Astrocyte (in vitro differentiated cells and primary cell): ENCODE measurements around the gene MPRIP. TPM values are rescaled to one million over a fixed set of nuclear protein-coding genes. Genes with fewer than 3 reads are reported as not detected.

ENCODE experiments used
- DNase-seq: peaks from one replicate; pipeline ENCODE4 v3.0.0-alpha.2; 2010; ENCODE audit warnings: low read depth
- FAIRE-seq: peaks from 2 replicates; lab custom pipeline; 2011; peaks lifted over from hg19 to GRCh38; lab: Jason Lieb, UNC
- H2AFZ ChIP-seq: 2 replicates; pipeline ENCODE4 v1.6.0; 2012; ENCODE audit warnings: low read depth, low read length, inconsistent platforms
- H3K27ac ChIP-seq: 2 replicates; pipeline ENCODE4 v1.5.1; 2011; ENCODE audit warnings: low read depth, low read length, inconsistent platforms
- H3K27me3 ChIP-seq: 2 replicates; pipeline ENCODE4 v1.6.0; 2011; ENCODE audit warnings: low read length, inconsistent platforms; ENCODE audit not compliant: insufficient read depth
- H3K36me3 ChIP-seq: 2 replicates; pipeline ENCODE4 v1.5.1; 2011; ENCODE audit warnings: low read length, inconsistent platforms; ENCODE audit not compliant: insufficient read depth
- H3K4me1 ChIP-seq: 2 replicates; pipeline ENCODE4 v1.5.1; 2011; ENCODE audit warnings: low read length, inconsistent platforms; ENCODE audit not compliant: insufficient read depth
- H3K4me2 ChIP-seq: 2 replicates; pipeline ENCODE4 v1.6.0; 2012; ENCODE audit warnings: low read length, inconsistent platforms
- H3K4me3 ChIP-seq: 2 replicates; pipeline ENCODE4 v1.5.1; 2011; ENCODE audit warnings: low read depth, mild to moderate bottlenecking, low read length, inconsistent platforms; ENCODE audit not compliant: insufficient read depth
- H3K79me2 ChIP-seq: 2 replicates; pipeline ENCODE4 v1.6.0; 2012; ENCODE audit warnings: mild to moderate bottlenecking, low read length, inconsistent platforms; ENCODE audit not compliant: insufficient read depth
- H3K9ac ChIP-seq: 2 replicates; pipeline ENCODE4 v1.6.0; 2012; ENCODE audit warnings: mild to moderate bottlenecking, low read length, inconsistent platforms
- H3K9me3 ChIP-seq: 2 replicates; pipeline ENCODE4 v1.5.1; 2012; ENCODE audit warnings: low read depth, mild to moderate bottlenecking, low read length, inconsistent platforms; ENCODE audit not compliant: insufficient read depth
- H4K20me1 ChIP-seq: 2 replicates; pipeline ENCODE4 v1.6.0; 2012; ENCODE audit warnings: low read length, inconsistent platforms; ENCODE audit not compliant: insufficient read depth
- H3K27ac Mint-ChIP-seq: one replicate; pipeline ENCODE4 v1.8.0; 2021; ENCODE audit warnings: mild to moderate bottlenecking, mixed read lengths; ENCODE audit not compliant: unreplicated experiment
- H3K27me3 Mint-ChIP-seq: one replicate; pipeline ENCODE4 v1.8.0; 2021; ENCODE audit warnings: low read depth, mixed read lengths; ENCODE audit not compliant: unreplicated experiment
- H3K36me3 Mint-ChIP-seq: one replicate; pipeline ENCODE4 v1.8.0; 2021; ENCODE audit warnings: low read depth, mixed read lengths; ENCODE audit not compliant: unreplicated experiment
- H3K4me1 Mint-ChIP-seq: one replicate; pipeline ENCODE4 v1.8.0; 2021; ENCODE audit warnings: low read depth, mixed read lengths; ENCODE audit not compliant: unreplicated experiment
- H3K4me3 Mint-ChIP-seq: one replicate; pipeline ENCODE4 v1.8.0; 2021; ENCODE audit warnings: mild to moderate bottlenecking, moderate library complexity, mixed read lengths; ENCODE audit not compliant: unreplicated experiment
- H3K9me3 Mint-ChIP-seq: one replicate; pipeline ENCODE4 v1.8.0; 2021; ENCODE audit warnings: mild to moderate bottlenecking, mixed read lengths; ENCODE audit not compliant: unreplicated experiment
- CTCF ChIP-seq: IDR thresholded peaks from 2 replicates; pipeline ENCODE4 v1.5.1; 2011; ENCODE audit warnings: low read depth, mild to moderate bottlenecking, inconsistent platforms, low read length, moderate library complexity; ENCODE audit not compliant: insufficient read depth
- EZH2 ChIP-seq: IDR thresholded peaks from 2 replicates; pipeline ENCODE4 v1.6.1; 2012; ENCODE audit warnings: mild to moderate bottlenecking, low read length, inconsistent platforms; ENCODE audit not compliant: insufficient read depth
- total RNA-seq: library from RNA; stranded (reverse); gene quantifications from 2 replicates; pipeline ENCODE4 v1.2.1, GENCODE V29; 2021

The MPRIP gene
- total RNA-seq, 1 donor from 2014 or later: 176 TPM

DNA sequence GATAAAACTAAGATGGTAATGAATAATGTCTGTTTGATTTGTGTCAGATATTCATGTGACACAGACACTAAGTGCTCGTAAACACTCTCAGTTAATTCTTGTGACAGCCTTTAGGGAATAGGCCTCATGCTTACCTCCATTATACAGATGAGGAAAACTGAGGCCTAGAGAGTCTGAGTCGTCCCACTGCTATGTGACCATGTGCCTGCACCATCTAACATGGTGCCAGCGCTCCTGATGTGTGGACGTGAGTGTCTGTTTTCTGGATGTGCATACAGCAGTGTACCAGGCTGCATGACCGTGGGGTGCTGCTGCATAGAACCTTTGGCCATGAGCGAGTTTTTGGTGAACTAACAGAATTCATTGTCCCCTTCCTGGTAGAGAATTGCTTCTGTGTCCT, 61.8 kb downstream of the MPRIP start:
- H3K4me1 Mint-ChIP-seq: peaks cover 23% of the 10 kb centered on the region
- H3K27me3 ChIP-seq: no peaks in the 10 kb centered on the region
- no peak overlapping the region for H3K4me2 ChIP-seq
- no peak overlapping the region for H3K27ac ChIP-seq
- no peak overlapping the region for H2AFZ ChIP-seq
- peaks cover 96% of the 10 kb centered on the region for H3K79me2 ChIP-seq
- FAIRE-seq (no peak), DNase-seq (no peak)
- H3K27me3 Mint-ChIP-seq: no peaks in the 10 kb centered on the region
- H3K36me3 ChIP-seq: peaks cover 6% of the 10 kb centered on the region
- H3K9ac ChIP-seq: no peak overlapping the region
- peaks cover 19% of the 10 kb centered on the region for H3K36me3 Mint-ChIP-seq
- H3K4me3 Mint-ChIP-seq: no peak overlapping the region
- no peaks in the 10 kb centered on the region for H3K9me3 ChIP-seq
- no peaks in the 10 kb centered on the region for H3K4me1 ChIP-seq
- no peak overlapping the region for H3K4me3 ChIP-seq
- TF ChIP-seq CTCF: no peak
- no peaks in the 10 kb centered on the region for H3K9me3 Mint-ChIP-seq
- peaks cover 93% of the 10 kb centered on the region for H4K20me1 ChIP-seq
- no peak overlapping the region for H3K27ac Mint-ChIP-seq

- H3K9ac ChIP-seq: no peak overlapping the region
- no peak for DNase-seq
- FAIRE-seq: no peak
These were observed 62.2 kb downstream of the MPRIP start for GRCh38 chr17:17104494-17104893.

GRCh38 chr17:17105976-17106375, 63.7 kb downstream of the MPRIP start:
- Mint-ChIP-seq H3K9me3 (no peaks in the 10 kb centered on the region), H3K4me3 (no peak overlapping the region), H3K27me3 (no peaks in the 10 kb centered on the region), H3K36me3 (peaks cover 17% of the 10 kb centered on the region), H3K27ac (no peak overlapping the region), H3K4me1 (peaks cover 21% of the 10 kb centered on the region)
- H3K4me2 ChIP-seq: no peak overlapping the region
- no peak for FAIRE-seq
- DNase-seq: no peak
- H3K27me3 ChIP-seq: no peaks in the 10 kb centered on the region
- no peak overlapping the region for H2AFZ ChIP-seq
- no peak overlapping the region for H3K27ac ChIP-seq
- H3K9ac ChIP-seq: no peak overlapping the region
- TF ChIP-seq CTCF: no peak
- TF ChIP-seq EZH2: no peak
- no peak overlapping the region for H3K4me3 ChIP-seq
- peaks cover 95% of the 10 kb centered on the region for H4K20me1 ChIP-seq
- peaks cover 96% of the 10 kb centered on the region for H3K79me2 ChIP-seq
- H3K4me1 ChIP-seq: no peaks in the 10 kb centered on the region
- peaks cover 2% of the 10 kb centered on the region for H3K36me3 ChIP-seq
- no peaks in the 10 kb centered on the region for H3K9me3 ChIP-seq

More at GRCh38 chr17:17104494-17104893, 62.2 kb downstream of the MPRIP start:
- no peak overlapping the region for H3K4me3 Mint-ChIP-seq
- H3K4me3 ChIP-seq: no peak overlapping the region
- no peaks in the 10 kb centered on the region for H3K27me3 ChIP-seq
- peaks cover 93% of the 10 kb centered on the region for H4K20me1 ChIP-seq
- no peaks in the 10 kb centered on the region for H3K9me3 Mint-ChIP-seq
- peaks cover 96% of the 10 kb centered on the region for H3K79me2 ChIP-seq
- no peak overlapping the region for H3K4me2 ChIP-seq
- H3K27me3 Mint-ChIP-seq: no peaks in the 10 kb centered on the region
- H3K36me3 Mint-ChIP-seq: peaks cover 19% of the 10 kb centered on the region
- H3K27ac ChIP-seq: no peak overlapping the region
- H3K27ac Mint-ChIP-seq: no peak overlapping the region
- TF ChIP-seq CTCF (no peak), EZH2 (no peak)
- peaks cover 6% of the 10 kb centered on the region for H3K36me3 ChIP-seq
- H2AFZ ChIP-seq: no peak overlapping the region
- H3K9me3 ChIP-seq: no peaks in the 10 kb centered on the region
- H3K4me1 ChIP-seq: no peaks in the 10 kb centered on the region
- H3K4me1 Mint-ChIP-seq: peaks cover 20% of the 10 kb centered on the region
